B cell (primary cell): ENCODE data around the gene LSMEM2. TPM values are rescaled to one million over a fixed set of nuclear protein-coding genes. Genes with fewer than 3 reads are reported as not detected.
A peak's percentile ranks its signal among the peaks of the same experiment; 100 is the strongest.

Experiments used
- ATAC-seq: fragments of 200-7000 bp; cut with Tn5 transposase; one replicate; pipeline ENCODE4 v1.10.0; 2021; ENCODE audit warnings: low read depth, mild to moderate bottlenecking, moderate number of reproducible peaks, moderate library complexity
- CTCF ChIA-PET: fragments of 350-600 bp; sonication (Branson Sonifier 250); formaldehyde crosslinking; loops from one replicate; lab custom pipeline; 2021; ENCODE audit warnings: antibody characterized with exemption, inconsistent platforms; lab: Charles Lee
- POLR2A ChIA-PET: fragments of 350-600 bp; sonication (Branson Sonifier 250); formaldehyde crosslinking; loops from one replicate; lab custom pipeline; 2021; ENCODE audit warnings: antibody characterized with exemption; lab: Charles Lee
- DNase-seq: peaks from one replicate; pipeline ENCODE4 v3.0.0; 2013
- H2AFZ ChIP-seq: 2 replicates; pipeline ENCODE4 v1.6.1; 2012; ENCODE audit warnings: mild to moderate bottlenecking, low read depth, low read length; ENCODE audit not compliant: insufficient read depth, poor library complexity, severe bottlenecking
- H3K27ac ChIP-seq, 2 donors: 1 replicate in 1 of 2; 2 replicates in 1 of 2; pipeline ENCODE4 v1.5.1; 2012 to 2013; ENCODE audit warnings: low read length in 2 of 2, mild to moderate bottlenecking in 2 of 2, moderate library complexity in 1 of 2
- H3K27me3 ChIP-seq, 4 experiments: fragments of 200-600 bp in 1 of 4; sonication (generic) in 1 of 4; replicated peaks in 1 of 4; 1 replicate in 2 of 4; 2 replicates in 2 of 4; pipeline versions ENCODE4 v1.6.1 to v1.7.0; 2013 to 2016; ENCODE audit warnings: low read length in 3 of 4, mild to moderate bottlenecking in 2 of 4, mixed read lengths in 1 of 4, moderate library complexity in 1 of 4; ENCODE audit not compliant: insufficient read depth in 4 of 4, control insufficient read depth in 3 of 4; ENCODE audit errors: control extremely low read depth in 1 of 4
- H3K36me3 ChIP-seq, 2 experiments: replicated peaks in 1 of 2; 1 replicate in 1 of 2; 2 replicates in 1 of 2; pipeline versions ENCODE4 v1.6.1 to v1.7.1; 2013; ENCODE audit warnings: low read length in 1 of 2; ENCODE audit not compliant: insufficient read depth in 2 of 2, control insufficient read depth in 1 of 2; ENCODE audit errors: control extremely low read depth in 1 of 2, extremely low read depth in 1 of 2
- H3K4me1 ChIP-seq, 2 donors: fragments of 200-600 bp in 1 of 2; sonication (generic) in 1 of 2; 1 replicate in 1 of 2; 2 replicates in 1 of 2; pipeline versions ENCODE4 v1.5.1 to v1.6.1; 2013 to 2017; ENCODE audit warnings: low read length in 2 of 2; ENCODE audit not compliant: control insufficient read depth in 2 of 2, insufficient read depth in 2 of 2
- H3K4me2 ChIP-seq: replicated peaks from 2 replicates; pipeline ENCODE3; 2012; ENCODE audit warnings: mild to moderate bottlenecking, low read depth, low read length; ENCODE audit not compliant: poor library complexity, severe bottlenecking
- H3K4me3 ChIP-seq, 5 experiments: fragments of 200-600 bp in 1 of 5; sonication (generic) in 1 of 5; 1 replicate in 3 of 5; 2 replicates in 2 of 5; pipeline versions ENCODE4 v1.5.1 to v1.7.0; 2011 to 2016; ENCODE audit warnings: low read length in 4 of 5, mild to moderate bottlenecking in 4 of 5, low read depth in 2 of 5, control low read depth in 1 of 5, moderate library complexity in 1 of 5; ENCODE audit not compliant: insufficient read depth in 1 of 5; ENCODE audit errors: control extremely low read depth in 1 of 5, extremely low read depth in 1 of 5
- H3K79me2 ChIP-seq: fragments of 200-600 bp; sonication (generic); one replicate; pipeline ENCODE4 v1.6.0; 2016; ENCODE audit warnings: low read length; ENCODE audit not compliant: control insufficient read depth, insufficient read depth
- H3K9ac ChIP-seq: fragments of 200-600 bp; sonication (generic); 2 replicates; pipeline ENCODE4 v1.6.1; 2017; ENCODE audit warnings: mild to moderate bottlenecking, low read length, moderate library complexity
- H3K9me3 ChIP-seq, 3 donors: one replicate each; pipeline versions ENCODE4 v1.6.1 to v1.7.1; 2013; ENCODE audit warnings: low read length in 2 of 3; ENCODE audit not compliant: control insufficient read depth in 2 of 3, insufficient read depth in 1 of 3; ENCODE audit errors: control extremely low read depth in 1 of 3
- H4K20me1 ChIP-seq: 2 replicates; pipeline ENCODE4 v1.6.0; 2012; ENCODE audit warnings: mild to moderate bottlenecking, low read length; ENCODE audit not compliant: insufficient read depth, control insufficient read depth, poor library complexity, severe bottlenecking
- H3K27ac Mint-ChIP-seq: one replicate; pipeline ENCODE4 v1.8.0; 2021; ENCODE audit warnings: mixed read lengths
- H3K27me3 Mint-ChIP-seq: one replicate; pipeline ENCODE4 v1.8.0; 2021; ENCODE audit warnings: mixed read lengths
- H3K4me1 Mint-ChIP-seq: one replicate; pipeline ENCODE4 v1.8.0; 2021; ENCODE audit warnings: mixed read lengths
- H3K4me3 Mint-ChIP-seq: one replicate; pipeline ENCODE4 v1.8.0; 2021; ENCODE audit warnings: mixed read lengths
- H3K9me3 Mint-ChIP-seq: one replicate; pipeline ENCODE4 v1.8.0; 2022; ENCODE audit warnings: mixed read lengths; ENCODE audit not compliant: insufficient read depth
- CTCF ChIP-seq: fragments of 200-600 bp; IDR thresholded peaks from one replicate; pipeline ENCODE4 v1.8.0; 2022; ENCODE audit warnings: antibody characterized with exemption, mild to moderate bottlenecking
- EZH2 ChIP-seq: IDR thresholded peaks from 2 replicates; pipeline ENCODE4 v1.6.1; 2012; ENCODE audit warnings: borderline replicate concordance, low read depth, mild to moderate bottlenecking, moderate library complexity, low read length; ENCODE audit not compliant: insufficient read depth, poor library complexity, severe bottlenecking
- WGBS: methylation state at CpG from one replicate; pipeline ENCODE4 v1.1.5; 2013; ENCODE audit warnings: missing lambda C conversion rate; ENCODE audit not compliant: insufficient coverage; 5-methylcytosine and 5-hydroxymethylcytosine counted together
- intact Hi-C: fragments of 100-400 bp; cut with micrococcal nuclease; formaldehyde crosslinking; loops from one replicate; pipeline ENCODE4 v1.10.0; 2022
- polyA plus RNA-seq: library from polyadenylated mRNA; depleted of rRNA; stranded (reverse); fragments of >200 nt; gene quantifications from 2 replicates; pipeline ENCODE4 v1.2.3, GENCODE V29; 2012
- total RNA-seq, 2 donors: library from RNA; stranded (reverse); fragments of 120-200 nt in 1 of 2; gene quantifications; 1 replicate in 1 of 2; 2 replicates in 1 of 2; pipeline versions ENCODE4 v1.2.3 to v1.2.4, GENCODE V29; 2013 to 2022

The LSMEM2 gene
- total and polyA plus RNA-seq, 2 donors (not counting 1 experiment from before 2014, with no cell fraction given): not detected

GRCh38 chr3:50260027-50260941 is 18.6 kb upstream of the LSMEM2 start:
- peak overlapping the region in 4 of 5 experiments; percentile 48 to 58 (median 54) for H3K4me3 ChIP-seq
- H3K4me1 Mint-ChIP-seq: peaks cover 12% of the 10 kb centered on the region
- 4% methylated on average over 65 of the region's 70 CpGs for WGBS
- peaks cover 12 to 17% of the 10 kb centered on the region in 2 donors for H3K4me1 ChIP-seq
- H3K9me3 Mint-ChIP-seq: no peaks in the 10 kb centered on the region
- H3K79me2 ChIP-seq: peaks cover 3% of the 10 kb centered on the region
- CTCF ChIA-PET: interaction anchor here (0.7 to 27.3 kb wide), 10 partner anchors 12 to 258 kb away, joined by 3 to 596 read pairs (median 4); partner anchors contain the start of gene GNAI2
- no peaks in the 10 kb centered on the region for H3K9me3 ChIP-seq
- peak overlapping the region; percentile 44 to 79 for H3K27ac ChIP-seq
- POLR2A ChIA-PET: interaction anchor here (0.6 to 1.2 kb wide), 3 partner anchors 34 to 243 kb away, joined by 3 read pairs; partner anchors contain the start of gene CACNA2D2
- H3K27ac Mint-ChIP-seq: peak overlapping the region; percentile 80
- H4K20me1 ChIP-seq: peaks cover 45% of the 10 kb centered on the region
- TF ChIP-seq CTCF (peak; percentile 93), EZH2 (no peak)
- H2AFZ ChIP-seq: peak overlapping the region; percentile 82
- peak overlapping the region; percentile 77 for H3K9ac ChIP-seq
- DNase-seq: peak; percentile 90
- intact Hi-C loops: loop anchor here (1.0 kb wide), 3 partner anchors 13 to 33 kb away; no protein-coding TSS in a partner anchor
- H3K36me3 ChIP-seq: peaks cover 0 to 28% of the 10 kb centered on the region in 2 experiments
- H3K4me3 Mint-ChIP-seq: peak overlapping the region; percentile 77
- H3K27me3 Mint-ChIP-seq: no peaks in the 10 kb centered on the region
- ATAC-seq: peak; percentile 93
- H3K4me2 ChIP-seq: peak overlapping the region; percentile 98
- peaks cover 0 to 5% (median 0%) of the 10 kb centered on the region in 4 experiments for H3K27me3 ChIP-seq
